GM19035 (cell line): ENCODE results near the gene NAGK.
"Not testable (repeated sequence)": the region's sequence is repeated elsewhere in the genome, so short reads cannot be mapped to it uniquely, and the experiment has no call there.

Experiments
- ATAC-seq: cut with Tn5 transposase; IDR thresholded peaks from one replicate; pipeline ENCODE4 v1.9.1; 2021; ENCODE audit not compliant: unreplicated experiment

The NAGK gene

DNA sequence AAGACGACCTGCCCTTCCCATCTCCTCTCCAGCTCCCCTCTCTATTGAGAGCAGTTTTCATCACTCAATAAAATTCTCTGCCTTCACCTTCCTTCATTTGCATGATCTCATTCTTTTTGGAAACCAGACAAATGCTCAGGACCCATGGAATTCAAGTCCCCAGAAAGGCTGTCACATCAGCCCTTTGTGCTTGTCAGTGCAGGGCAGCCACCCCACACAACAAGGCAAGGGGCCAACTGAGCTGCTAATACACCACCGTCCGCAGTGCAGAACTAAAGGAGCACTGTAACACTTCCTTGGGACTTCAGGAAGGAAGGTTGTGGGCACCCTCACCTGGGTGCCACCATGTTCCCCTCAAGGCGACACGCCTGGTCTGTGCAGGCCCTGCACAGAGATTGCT is 35.4 kb downstream of the NAGK start:
- ATAC-seq = no peak

DNA sequence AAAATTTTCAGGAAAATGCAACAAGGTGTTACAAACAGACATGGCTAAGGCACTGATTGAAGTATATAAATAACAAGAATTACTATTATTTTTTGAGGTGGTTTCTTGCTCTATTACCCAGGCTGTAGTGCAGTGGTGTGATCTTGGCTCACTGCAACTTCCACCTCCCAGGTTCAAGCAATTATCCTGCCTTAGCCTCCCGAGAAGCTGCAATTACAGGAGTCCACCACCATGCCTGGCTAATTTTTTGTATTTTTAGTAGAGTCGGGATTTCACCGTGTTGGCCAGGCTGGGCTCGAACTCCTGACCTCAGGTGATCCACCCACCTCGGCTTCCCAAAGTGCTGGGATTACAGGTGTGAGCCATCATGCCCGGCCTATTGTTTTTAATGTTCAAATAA is 38.0 kb downstream of the NAGK start:
- ATAC-seq = not testable (repeated sequence)

GRCh38 chr2:71108091-71108490 is 39.6 kb downstream of the NAGK start:
- no peak for ATAC-seq

GRCh38 chr2:71113843-71114242 is 45.4 kb downstream of the NAGK start:
- no peak for ATAC-seq

DNA sequence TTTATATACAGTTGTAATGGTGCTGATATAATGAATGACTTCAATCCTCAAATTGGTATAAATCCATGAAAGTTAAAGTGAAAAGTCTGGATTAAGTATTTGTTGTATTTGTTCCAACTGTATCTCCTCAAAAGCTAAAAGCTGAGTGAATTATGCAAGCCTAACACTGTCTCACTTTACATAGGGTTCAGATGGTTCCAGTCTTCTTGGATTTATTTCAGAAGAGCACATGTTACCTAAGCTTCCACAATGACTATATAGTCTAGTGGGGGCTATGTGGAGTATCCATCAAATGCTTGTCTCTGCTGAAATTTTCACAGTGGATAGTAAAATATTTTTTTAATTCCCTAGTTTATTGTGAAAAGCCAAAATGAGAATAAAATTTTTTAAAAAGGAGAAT is 48.6 kb downstream of the NAGK start:
- no peak for ATAC-seq

DNA sequence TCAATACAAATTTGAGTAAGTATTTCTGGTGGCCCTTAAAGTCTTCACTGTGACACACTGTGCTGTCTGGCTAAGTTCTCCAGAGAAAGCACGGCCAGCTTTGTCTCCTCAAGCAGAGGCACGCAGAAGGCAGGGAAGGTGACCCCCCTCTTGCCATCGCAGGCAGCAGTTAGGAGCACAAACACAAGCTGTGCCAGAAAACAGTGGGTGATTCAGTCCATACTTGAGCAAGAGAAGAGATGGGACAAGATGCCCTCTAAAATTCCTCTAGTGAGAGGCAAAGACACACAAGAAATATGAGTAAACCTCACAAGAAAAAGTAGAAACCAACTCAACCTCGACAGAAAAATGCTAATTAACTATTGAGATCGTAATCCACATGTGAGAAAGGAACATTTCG is 51.7 kb downstream of the NAGK start:
- ATAC-seq = no peak

GRCh38 chr2:71121479-71121878 is 53.0 kb downstream of the NAGK start:
- ATAC-seq = no peak

GRCh38 chr2:71122387-71123298 is 54.2 kb downstream of the NAGK start:
- ATAC-seq = no peak

DNA sequence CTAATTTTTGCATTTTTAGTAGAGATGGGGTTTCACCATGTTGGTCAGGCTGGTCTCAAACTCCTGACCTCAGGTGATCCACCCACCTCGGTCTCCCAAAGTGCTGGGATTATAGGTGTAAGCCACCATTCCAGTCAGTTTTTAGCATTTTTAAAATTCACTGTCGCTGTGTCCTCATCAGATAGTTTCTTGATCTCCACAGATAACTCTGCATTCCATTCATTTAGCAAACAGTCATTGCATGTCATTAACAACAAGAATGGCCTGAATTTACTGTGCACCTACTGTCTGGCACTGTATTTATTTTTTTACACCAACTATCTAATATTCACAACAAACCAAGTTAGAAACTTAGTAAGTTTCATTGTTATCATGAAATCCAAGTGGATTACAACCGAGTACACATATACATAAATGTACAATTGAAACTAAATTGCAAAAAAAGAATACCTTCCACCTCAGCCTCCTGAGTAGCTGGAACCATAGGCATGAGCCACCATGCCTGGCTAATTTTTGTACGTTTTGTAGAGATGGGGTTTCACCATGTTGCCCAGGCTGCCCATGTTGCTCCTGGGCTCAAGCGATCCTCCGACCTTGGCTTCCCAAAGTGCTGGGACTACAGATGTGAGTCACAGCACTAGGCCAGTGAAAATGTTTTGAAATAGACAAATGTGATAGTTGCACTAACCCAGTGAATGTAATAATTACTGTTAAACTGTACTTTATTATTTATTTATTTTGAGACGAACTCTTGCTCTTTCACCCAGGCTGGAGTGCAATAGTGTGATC is 57.3 kb downstream of the NAGK start:
- ATAC-seq = no peak

DNA sequence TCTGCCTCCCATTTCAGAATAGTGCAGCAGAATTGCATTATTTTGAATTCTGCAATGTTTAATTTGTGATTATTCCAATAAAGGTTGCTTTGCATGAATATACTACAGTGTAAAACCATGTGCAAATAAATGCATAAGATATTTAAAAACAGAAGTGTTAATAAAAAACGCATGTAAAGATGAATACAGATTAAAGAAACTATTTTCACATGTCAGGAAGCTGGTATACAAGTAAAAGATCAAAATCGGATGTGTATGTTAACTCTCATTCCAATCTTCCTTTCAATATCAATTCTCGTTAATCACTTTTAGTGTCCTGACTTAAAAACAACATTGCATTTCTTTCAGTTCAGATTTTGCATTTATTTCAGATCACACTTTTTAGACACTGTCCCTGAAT is 58.5 kb downstream of the NAGK start:
- no peak for ATAC-seq
